ENCODE data around the gene MRPL53.
"Not testable (repeated sequence)": the region's sequence is repeated elsewhere in the genome, so short reads cannot be mapped to it uniquely, and the experiment has no call there.

The MRPL53 gene

DNA sequence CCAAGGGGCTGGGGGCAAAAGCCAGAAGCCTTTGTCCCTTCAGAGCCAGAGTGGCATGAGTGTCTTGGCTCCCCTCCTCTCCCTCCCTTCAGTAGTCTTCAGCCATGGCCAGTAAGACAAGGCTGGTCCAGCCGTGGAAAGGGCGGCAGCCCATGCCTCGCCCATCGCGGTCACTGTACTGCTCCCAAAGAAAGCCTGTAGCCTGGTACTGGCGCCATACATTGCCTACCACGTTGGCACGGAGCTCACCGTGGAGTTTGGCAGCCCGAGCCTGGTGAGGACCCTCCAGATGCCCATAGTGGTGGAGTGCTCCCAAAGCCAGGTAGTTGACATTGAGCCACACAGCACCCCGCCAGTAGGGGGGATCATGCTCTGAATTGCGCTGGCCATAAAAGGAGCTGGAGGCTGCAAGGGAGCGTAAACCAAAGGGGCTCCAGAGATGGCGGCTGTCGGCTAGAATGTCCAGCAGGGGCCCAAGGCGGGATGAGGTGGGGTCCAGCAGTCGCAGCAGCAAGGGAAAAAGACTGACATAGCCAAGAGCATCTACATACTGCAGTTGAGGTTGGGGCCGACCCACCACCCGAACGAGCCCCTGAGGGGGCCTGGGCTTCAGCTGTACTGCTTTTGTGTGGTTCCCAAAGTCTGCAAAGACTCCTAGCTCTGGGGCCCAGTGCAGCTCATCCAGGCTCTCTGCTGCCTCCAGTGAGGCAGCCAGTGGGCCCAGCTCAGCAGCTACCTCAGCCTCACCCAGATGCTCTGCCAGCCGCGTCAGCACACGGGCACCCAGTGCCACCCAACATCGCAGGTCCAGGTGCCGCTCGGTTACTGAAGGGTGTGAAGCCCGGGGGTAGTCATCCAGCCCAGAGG, 11.1 kb downstream of the MRPL53 start:
- Mint-ChIP-seq H3K27me3 (no peaks in the 10 kb centered on the region), H3K9me3 (no peaks in the 10 kb centered on the region), H3K4me3 (no peak overlapping the region), H3K36me3 (ENCODE audit: insufficient read depth) (peaks cover 34% of the 10 kb centered on the region), H3K27ac (ENCODE audit: low read depth) (peak overlapping the region; percentile 32), H3K4me1 (peaks cover 61% of the 10 kb centered on the region)
- DNase-seq (ENCODE audit: low spot score in 2 of 2) (no peak), ATAC-seq (replicated peaks; ENCODE audit: extremely low read depth, poor library complexity, severe bottlenecking) (no peak)

DNA sequence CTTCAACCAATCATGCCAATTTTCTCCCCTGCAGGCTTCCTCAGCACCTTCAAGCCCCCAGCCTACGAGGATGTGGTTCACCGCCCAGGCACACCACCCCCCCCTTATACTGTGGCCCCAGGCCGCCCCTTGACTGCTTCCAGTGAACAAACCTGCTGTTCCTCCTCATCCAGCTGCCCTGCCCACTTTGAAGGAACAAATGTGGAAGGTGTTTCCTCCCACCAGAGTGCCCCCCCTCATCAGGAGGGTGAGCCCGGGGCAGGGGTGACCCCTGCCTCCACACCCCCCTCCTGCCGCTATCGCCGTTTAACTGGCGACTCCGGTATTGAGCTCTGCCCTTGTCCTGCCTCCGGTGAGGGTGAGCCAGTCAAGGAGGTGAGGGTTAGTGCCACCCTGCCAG, 12.3 kb downstream of the MRPL53 start:
- DNase-seq (ENCODE audit: low spot score in 2 of 2); H3K27ac Mint-ChIP-seq (ENCODE audit: low read depth); H3K9me3 Mint-ChIP-seq; ATAC-seq (replicated peaks; ENCODE audit: extremely low read depth, poor library complexity, severe bottlenecking); H3K27me3 Mint-ChIP-seq: not testable (repeated sequence)
- Mint-ChIP-seq H3K36me3 (ENCODE audit: insufficient read depth) (peaks cover 31% of the 10 kb centered on the region), H3K4me1 (peaks cover 64% of the 10 kb centered on the region), H3K4me3 (peak overlapping the region; percentile 97)

DNA sequence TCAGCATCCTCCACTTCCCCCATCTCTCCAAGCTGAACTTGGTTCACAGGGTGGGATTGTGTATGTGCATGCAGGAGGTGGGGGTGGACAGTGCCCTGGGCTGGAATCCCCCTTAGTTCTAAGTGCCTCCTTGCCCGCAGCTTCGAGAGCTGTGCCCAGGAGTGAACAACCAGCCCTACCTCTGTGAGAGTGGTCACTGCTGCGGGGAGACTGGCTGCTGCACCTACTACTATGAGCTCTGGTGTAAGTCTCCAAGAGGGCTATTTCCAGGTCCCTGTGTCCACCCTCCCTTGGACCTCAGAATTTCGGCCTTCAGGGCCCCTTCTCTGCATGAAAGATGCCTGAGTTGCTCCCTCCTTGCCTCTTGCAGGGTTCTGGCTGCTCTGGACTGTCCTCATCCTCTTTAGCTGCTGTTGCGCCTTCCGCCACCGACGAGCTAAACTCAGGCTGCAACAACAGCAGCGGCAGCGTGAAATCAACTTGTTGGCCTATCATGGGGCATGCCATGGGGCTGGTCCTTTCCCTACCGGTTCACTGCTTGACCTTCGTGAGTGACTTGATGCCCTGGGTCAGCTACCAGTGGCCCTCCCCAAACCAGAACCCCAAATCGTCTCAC, 12.9 kb downstream of the MRPL53 start:
- not testable (repeated sequence) for DNase-seq (ENCODE audit: low spot score in 2 of 2); H3K27me3 Mint-ChIP-seq; H3K9me3 Mint-ChIP-seq; ATAC-seq (replicated peaks; ENCODE audit: extremely low read depth, poor library complexity, severe bottlenecking)
- H3K4me3 Mint-ChIP-seq: peak overlapping the region; percentile 97
- H3K36me3 Mint-ChIP-seq (ENCODE audit: insufficient read depth): peaks cover 36% of the 10 kb centered on the region
- H3K4me1 Mint-ChIP-seq: peaks cover 69% of the 10 kb centered on the region
- peak overlapping the region; percentile 100 for H3K27ac Mint-ChIP-seq (ENCODE audit: low read depth)

DNA sequence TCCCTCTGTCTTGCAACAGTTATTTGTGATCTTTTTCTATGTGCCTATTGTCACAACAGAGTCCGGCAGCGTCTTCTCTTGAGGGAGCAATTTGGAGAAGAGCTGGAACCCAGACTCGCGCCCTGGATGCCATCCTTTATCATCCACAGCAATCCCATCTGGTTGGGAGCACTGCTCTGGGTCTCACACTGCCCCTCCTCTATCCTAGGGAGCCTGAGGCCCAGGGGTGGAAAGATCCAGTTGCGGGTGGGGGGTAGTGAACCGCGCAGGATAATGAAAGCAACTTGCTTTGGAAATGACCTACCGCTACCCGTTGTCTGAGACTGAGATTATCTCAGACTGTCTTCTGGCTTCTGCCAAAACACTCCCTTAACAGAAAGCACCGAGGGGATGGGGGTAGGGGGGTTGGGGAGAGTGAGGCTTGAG, 13.5 kb downstream of the MRPL53 start:
- ATAC-seq (replicated peaks; ENCODE audit: extremely low read depth, poor library complexity, severe bottlenecking) (no peak), DNase-seq (ENCODE audit: low spot score in 2 of 2) (no peak)
- Mint-ChIP-seq H3K4me1 (peaks cover 74% of the 10 kb centered on the region), H3K27ac (ENCODE audit: low read depth) (peak overlapping the region; percentile 100), H3K36me3 (ENCODE audit: insufficient read depth) (peaks cover 38% of the 10 kb centered on the region), H3K4me3 (peak overlapping the region; percentile 97), H3K27me3 (no peaks in the 10 kb centered on the region), H3K9me3 (no peaks in the 10 kb centered on the region)

DNA sequence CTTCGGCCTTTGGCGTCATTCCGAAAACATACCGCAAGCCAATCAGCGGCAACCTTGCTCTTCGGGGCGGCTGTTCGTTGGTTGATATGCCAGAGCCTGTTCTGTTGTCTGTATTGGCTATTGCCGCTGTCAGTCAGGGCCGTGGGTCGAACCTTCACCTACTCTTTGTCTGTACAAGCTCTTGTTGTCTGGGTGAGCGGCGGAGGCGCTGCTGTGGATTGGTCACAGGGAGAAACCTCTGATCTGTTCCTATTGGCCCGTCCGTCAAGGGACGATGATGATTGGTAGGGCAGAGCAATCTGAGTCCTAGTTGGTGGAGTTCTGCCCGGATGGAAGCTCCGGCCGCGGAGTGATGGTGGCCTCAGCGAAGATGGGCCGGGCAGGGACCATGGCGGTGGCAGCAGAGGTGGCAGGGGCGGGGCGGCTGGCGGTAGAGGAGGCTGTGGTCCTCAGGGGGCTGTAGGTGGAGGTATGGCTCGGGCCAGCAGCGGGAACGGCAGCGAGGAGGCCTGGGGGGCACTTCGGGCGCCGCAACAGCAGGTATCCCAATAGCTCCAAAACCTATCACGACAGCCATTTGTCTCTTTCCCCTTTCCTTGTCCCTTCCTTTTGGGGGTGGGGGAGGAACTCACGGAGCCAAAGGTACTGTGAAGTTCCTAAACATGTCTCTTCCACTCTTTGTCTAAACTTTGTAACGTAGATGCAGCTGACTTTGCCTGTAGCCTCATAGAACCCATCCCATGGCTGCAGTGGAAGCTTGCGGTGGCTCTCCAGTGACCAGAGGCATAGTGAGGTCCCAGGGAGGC, 14.1 kb downstream of the MRPL53 start, which contains the start of gene WBP1:
Gene WBP1 (plus strand): TSS at position 307 of the 806 bp plus-strand sequence. CDS start 165 bp downstream, at position 472.
- H3K4me3 Mint-ChIP-seq: peak within 1 kb of the TSS; percentile 97
- ATAC-seq (replicated peaks; ENCODE audit: extremely low read depth, poor library complexity, severe bottlenecking) (peak; percentile 90), DNase-seq (ENCODE audit: low spot score in 2 of 2) (peak; percentile 92 to 99)
- H3K36me3 Mint-ChIP-seq (ENCODE audit: insufficient read depth): peaks cover 38% of the 10 kb centered on the region
- peaks cover 74% of the 10 kb centered on the region for H3K4me1 Mint-ChIP-seq
- H3K9me3 Mint-ChIP-seq: no peaks in the 10 kb centered on the region
- H3K27ac Mint-ChIP-seq (ENCODE audit: low read depth): peak within 1 kb of the TSS; percentile 100
- no peaks in the 10 kb centered on the region for H3K27me3 Mint-ChIP-seq

DNA sequence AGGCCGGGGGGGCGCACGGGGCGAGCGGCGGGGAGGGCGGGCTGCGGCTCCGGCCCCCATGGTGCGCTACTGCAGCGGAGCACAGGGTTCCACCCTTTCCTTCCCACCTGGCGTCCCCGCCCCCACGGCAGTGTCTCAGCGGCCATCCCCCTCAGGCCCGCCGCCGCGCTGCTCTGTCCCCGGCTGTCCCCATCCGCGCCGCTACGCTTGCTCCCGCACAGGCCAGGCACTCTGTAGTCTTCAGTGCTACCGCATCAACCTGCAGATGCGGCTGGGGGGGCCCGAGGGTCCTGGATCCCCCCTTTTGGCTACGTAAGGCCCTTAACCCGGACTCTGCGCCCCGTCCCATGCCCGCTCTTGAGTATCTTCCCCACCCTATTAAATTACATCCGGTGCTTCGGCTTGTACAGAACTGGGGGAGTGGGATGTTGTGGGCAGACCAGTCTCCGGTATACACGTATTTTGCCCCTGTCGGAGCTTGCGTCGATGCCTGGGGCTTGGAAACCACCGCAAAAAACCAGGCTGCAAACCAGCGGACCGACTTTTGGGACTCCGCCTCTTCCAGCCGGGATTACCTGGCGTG, 14.8 kb downstream of the MRPL53 start:
- Mint-ChIP-seq H3K27me3 (no peaks in the 10 kb centered on the region), H3K36me3 (ENCODE audit: insufficient read depth) (peaks cover 36% of the 10 kb centered on the region), H3K4me3 (peak overlapping the region; percentile 97), H3K9me3 (no peaks in the 10 kb centered on the region), H3K27ac (ENCODE audit: low read depth) (peak overlapping the region; percentile 100), H3K4me1 (peaks cover 74% of the 10 kb centered on the region)
- ATAC-seq (replicated peaks; ENCODE audit: extremely low read depth, poor library complexity, severe bottlenecking): peak; percentile 55
- peak; percentile 75 to 78 for DNase-seq (ENCODE audit: low spot score in 2 of 2)

DNA sequence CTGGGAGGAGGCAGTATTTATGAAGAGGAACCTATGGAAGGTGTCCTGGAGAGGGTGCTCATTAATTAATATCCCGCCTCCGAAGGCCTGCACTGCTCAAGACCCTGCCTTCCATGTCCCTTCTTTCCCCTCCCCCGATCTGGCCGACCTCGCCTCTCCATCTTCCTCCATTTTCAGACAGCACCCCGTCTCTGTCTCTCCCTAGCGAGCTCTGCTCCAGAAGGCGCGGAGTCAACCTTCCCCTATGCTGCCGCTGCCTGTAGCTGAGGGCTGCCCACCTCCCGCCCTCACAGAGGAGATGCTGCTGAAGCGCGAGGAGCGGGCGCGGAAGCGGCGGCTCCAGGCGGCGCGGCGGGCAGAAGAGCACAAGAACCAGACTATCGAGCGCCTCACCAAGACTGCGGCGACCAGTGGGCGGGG, 15.3 kb downstream of the MRPL53 start:
- no peaks in the 10 kb centered on the region for H3K9me3 Mint-ChIP-seq
- peaks cover 77% of the 10 kb centered on the region for H3K4me1 Mint-ChIP-seq
- ATAC-seq (replicated peaks; ENCODE audit: extremely low read depth, poor library complexity, severe bottlenecking) (no peak), DNase-seq (ENCODE audit: low spot score in 2 of 2) (no peak)
- H3K36me3 Mint-ChIP-seq (ENCODE audit: insufficient read depth): peaks cover 34% of the 10 kb centered on the region
- H3K4me3 Mint-ChIP-seq: peak overlapping the region; percentile 97
- no peaks in the 10 kb centered on the region for H3K27me3 Mint-ChIP-seq
- peak overlapping the region; percentile 100 for H3K27ac Mint-ChIP-seq (ENCODE audit: low read depth)

DNA sequence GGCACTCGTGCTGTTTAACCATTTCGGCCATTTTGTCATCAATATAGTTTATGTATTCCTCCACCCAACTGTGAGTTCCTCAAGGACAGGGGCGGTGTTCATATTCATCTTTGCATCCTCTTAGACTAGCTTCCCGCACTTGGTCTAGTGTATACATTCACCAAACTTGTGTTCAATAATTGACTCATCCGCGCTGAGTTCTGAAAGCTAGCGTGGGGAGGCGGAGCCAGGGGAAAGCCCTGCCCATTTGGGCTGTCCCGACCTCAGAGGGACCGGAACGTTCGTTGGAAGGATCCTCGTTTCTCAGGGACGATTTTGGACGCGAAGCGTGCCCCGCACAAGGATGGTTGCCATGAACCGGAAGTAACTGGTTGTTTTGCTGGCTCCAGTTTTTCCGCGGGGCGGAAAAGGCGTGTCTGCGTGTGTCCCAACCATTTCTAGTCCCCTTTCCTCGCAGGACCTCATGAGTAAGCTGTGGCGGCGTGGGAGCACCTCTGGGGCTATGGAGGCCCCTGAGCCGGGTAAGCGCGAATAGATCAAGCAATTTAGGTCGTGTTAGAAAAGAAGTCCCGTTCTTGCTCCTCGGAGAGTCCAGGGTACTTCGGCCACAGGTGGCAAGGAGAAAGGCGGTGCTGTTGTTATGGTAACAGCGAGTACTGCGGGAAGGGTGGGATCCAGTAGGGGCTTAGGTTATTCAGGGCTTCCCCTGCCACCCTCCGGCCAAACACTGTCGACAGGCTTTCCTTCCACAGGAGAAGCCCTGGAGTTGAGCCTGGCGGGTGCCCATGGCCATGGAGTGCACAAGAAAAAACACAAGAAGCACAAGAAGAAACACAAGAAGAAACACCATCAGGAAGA, 17.6 kb downstream of the MRPL53 start, which contains the start of gene INO80B:
Gene INO80B (plus strand): TSS at position 434 of the 858 bp plus-strand sequence. CDS start 30 bp downstream, at position 464.
- ATAC-seq (replicated peaks; ENCODE audit: extremely low read depth, poor library complexity, severe bottlenecking): peak; percentile 12
- H3K4me3 Mint-ChIP-seq: peak within 1 kb of the TSS; percentile 97

DNA sequence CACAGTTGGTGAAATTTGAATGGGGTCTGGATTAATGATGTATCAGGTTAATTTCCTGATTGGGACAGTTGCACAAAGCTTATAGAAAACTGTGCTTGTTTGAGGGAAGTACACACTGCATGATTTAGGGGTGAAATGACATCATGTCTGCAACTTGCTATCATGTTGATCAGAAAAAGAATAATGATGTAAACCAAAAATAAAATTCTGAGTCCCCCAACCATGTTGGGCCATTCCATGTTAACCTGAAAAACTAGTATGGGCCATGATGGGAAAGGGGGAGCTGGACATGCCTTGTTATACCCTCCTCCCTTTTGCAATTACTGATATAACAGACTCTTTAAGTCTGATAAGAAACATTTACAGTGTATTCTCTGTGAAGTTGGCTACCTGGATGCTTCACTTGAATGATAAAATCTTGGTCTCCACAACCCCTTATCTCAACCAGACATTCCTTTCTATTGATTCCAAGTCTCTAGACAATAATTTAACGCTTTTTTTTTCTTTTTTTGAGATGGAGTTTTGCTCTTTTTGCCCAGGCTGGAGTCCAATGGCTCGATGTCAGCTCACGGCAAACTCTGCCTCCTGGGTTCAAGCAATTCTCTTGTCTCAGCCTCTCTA, 21.8 kb downstream of the MRPL53 start:
- H3K27ac Mint-ChIP-seq (ENCODE audit: low read depth): no peak overlapping the region
- H3K4me3 Mint-ChIP-seq: no peak overlapping the region
- H3K27me3 Mint-ChIP-seq: no peaks in the 10 kb centered on the region
- H3K36me3 Mint-ChIP-seq (ENCODE audit: insufficient read depth): peaks cover 12% of the 10 kb centered on the region
- H3K9me3 Mint-ChIP-seq: no peaks in the 10 kb centered on the region
- DNase-seq (ENCODE audit: low spot score in 2 of 2) (no peak), ATAC-seq (replicated peaks; ENCODE audit: extremely low read depth, poor library complexity, severe bottlenecking) (no peak)
- H3K4me1 Mint-ChIP-seq: peaks cover 28% of the 10 kb centered on the region

More for the DNA sequence above, 17.6 kb downstream of the MRPL53 start, which contains the start of gene INO80B:
- peak; percentile 98 for DNase-seq (ENCODE audit: low spot score in 2 of 2)
- H3K27ac Mint-ChIP-seq (ENCODE audit: low read depth): peak within 1 kb of the TSS; percentile 100
- peaks cover 70% of the 10 kb centered on the region for H3K4me1 Mint-ChIP-seq
- no peaks in the 10 kb centered on the region for H3K9me3 Mint-ChIP-seq
- no peaks in the 10 kb centered on the region for H3K27me3 Mint-ChIP-seq
- peaks cover 33% of the 10 kb centered on the region for H3K36me3 Mint-ChIP-seq (ENCODE audit: insufficient read depth)

DNA sequence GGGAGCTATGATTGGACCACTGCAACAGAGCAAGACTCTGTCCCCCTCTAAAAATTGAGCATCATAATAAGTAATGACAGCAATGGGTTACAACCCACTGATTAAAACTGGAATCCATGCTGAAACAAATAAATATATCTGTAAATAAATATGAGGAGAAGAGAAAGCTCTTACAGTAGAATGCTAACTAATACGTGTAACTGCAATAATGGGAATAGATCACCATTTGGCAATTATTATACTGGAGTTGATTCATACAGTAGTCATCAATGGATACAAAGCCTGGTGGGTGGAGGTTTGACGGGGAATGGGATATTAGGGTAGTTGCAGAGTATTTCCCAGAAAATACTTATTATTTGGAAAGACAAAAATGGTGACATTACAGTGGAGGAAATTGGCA, 23.7 kb downstream of the MRPL53 start:
- peaks cover 2% of the 10 kb centered on the region for H3K36me3 Mint-ChIP-seq (ENCODE audit: insufficient read depth)
- no peak for ATAC-seq (replicated peaks; ENCODE audit: extremely low read depth, poor library complexity, severe bottlenecking)

More for the DNA sequence above, 23.7 kb downstream of the MRPL53 start:
- Mint-ChIP-seq H3K9me3 (no peaks in the 10 kb centered on the region), H3K27ac (ENCODE audit: low read depth) (no peak overlapping the region), H3K4me3 (no peak overlapping the region), H3K27me3 (no peaks in the 10 kb centered on the region), H3K4me1 (peaks cover 13% of the 10 kb centered on the region)
- no peak for DNase-seq (ENCODE audit: low spot score in 2 of 2)
